T-helper 1 cell treated with Interleukin-12 subunit alpha and Interleukin-12 subunit beta and Interleukin-4 antibody, amounts not matched to agents 30 μg/mL and 1 μg/mL, for 36 hours (primary cell): ENCODE data around the gene PDIA6.

Experiments used
- H3K27ac Mint-ChIP-seq: one replicate; pipeline ENCODE4 v1.8.0; 2021; ENCODE audit warnings: mild to moderate bottlenecking, mixed read lengths
- H3K27me3 Mint-ChIP-seq: one replicate; pipeline ENCODE4 v1.8.0; 2021; ENCODE audit warnings: low read depth, mixed read lengths
- H3K36me3 Mint-ChIP-seq: one replicate; pipeline ENCODE4 v1.8.0; 2021; ENCODE audit warnings: low read depth, mixed read lengths
- H3K4me1 Mint-ChIP-seq: one replicate; pipeline ENCODE4 v1.8.0; 2021; ENCODE audit warnings: low read depth, mixed read lengths
- H3K4me3 Mint-ChIP-seq: one replicate; pipeline ENCODE4 v1.8.0; 2021; ENCODE audit warnings: mild to moderate bottlenecking, moderate library complexity, mixed read lengths
- H3K9me3 Mint-ChIP-seq: one replicate; pipeline ENCODE4 v1.8.0; 2021; ENCODE audit warnings: mixed read lengths

Gene PDIA6

GRCh38 chr2:10812362-10813162 is at the start of gene PDIA6:
Gene PDIA6 (minus strand): TSS chr2:10812785. CDS start chr2:10812696, 89 bp downstream.
- no peaks in the 10 kb centered on the region for H3K9me3 Mint-ChIP-seq
- H3K36me3 Mint-ChIP-seq, result peaks cover 11% of the 10 kb centered on the region
- H3K4me3 Mint-ChIP-seq, result peak within 1 kb of the TSS; percentile 91
- H3K4me1 Mint-ChIP-seq, result peaks cover 35% of the 10 kb centered on the region
- H3K27ac Mint-ChIP-seq, result peak within 1 kb of the TSS; percentile 89
- H3K27me3 Mint-ChIP-seq, result peaks cover 18% of the 10 kb centered on the region

- Mint-ChIP-seq H3K4me3 (no peak overlapping the region), H3K27ac (no peak overlapping the region)
Measured at GRCh38 chr2:10862330-10862729, 49.7 kb upstream of the PDIA6 start.

GRCh38 chr2:10861765-10862164 is 49.2 kb upstream of the PDIA6 start:
- Mint-ChIP-seq H3K27ac (no peak overlapping the region), H3K4me1 (peaks cover 16% of the 10 kb centered on the region), H3K27me3 (peaks cover 49% of the 10 kb centered on the region), H3K4me3 (no peak overlapping the region), H3K9me3 (no peaks in the 10 kb centered on the region), H3K36me3 (no peaks in the 10 kb centered on the region)

More at GRCh38 chr2:10862330-10862729, 49.7 kb upstream of the PDIA6 start:
- H3K4me1 Mint-ChIP-seq, result peaks cover 16% of the 10 kb centered on the region
- H3K9me3 Mint-ChIP-seq, result no peaks in the 10 kb centered on the region
- no peaks in the 10 kb centered on the region for H3K36me3 Mint-ChIP-seq
- H3K27me3 Mint-ChIP-seq, result peaks cover 48% of the 10 kb centered on the region

- H3K4me1 Mint-ChIP-seq, result peaks cover 16% of the 10 kb centered on the region
Measured at GRCh38 chr2:10860814-10861325, 48.3 kb upstream of the PDIA6 start.

GRCh38 chr2:10860081-10860813 is 47.7 kb upstream of the PDIA6 start:
- Mint-ChIP-seq H3K9me3 (no peaks in the 10 kb centered on the region), H3K27ac (no peak overlapping the region), H3K4me1 (peaks cover 15% of the 10 kb centered on the region), H3K36me3 (no peaks in the 10 kb centered on the region), H3K27me3 (peaks cover 42% of the 10 kb centered on the region), H3K4me3 (no peak overlapping the region)

More at GRCh38 chr2:10860814-10861325, 48.3 kb upstream of the PDIA6 start:
- Mint-ChIP-seq H3K4me3 (no peak overlapping the region), H3K9me3 (no peaks in the 10 kb centered on the region), H3K36me3 (no peaks in the 10 kb centered on the region), H3K27ac (no peak overlapping the region), H3K27me3 (peaks cover 48% of the 10 kb centered on the region)

- H3K4me1 Mint-ChIP-seq, result peaks cover 8% of the 10 kb centered on the region
- H3K9me3 Mint-ChIP-seq, result no peaks in the 10 kb centered on the region
- no peaks in the 10 kb centered on the region for H3K36me3 Mint-ChIP-seq
- peaks cover 41% of the 10 kb centered on the region for H3K27me3 Mint-ChIP-seq
- no peak overlapping the region for H3K4me3 Mint-ChIP-seq
- H3K27ac Mint-ChIP-seq, result no peak overlapping the region
Measured at GRCh38 chr2:10859278-10859677, 46.7 kb upstream of the PDIA6 start.

GRCh38 chr2:10848541-10848940 is 36.0 kb upstream of the PDIA6 start:
- Mint-ChIP-seq H3K27ac (no peak overlapping the region), H3K36me3 (no peaks in the 10 kb centered on the region), H3K4me3 (no peak overlapping the region), H3K9me3 (no peaks in the 10 kb centered on the region), H3K4me1 (no peaks in the 10 kb centered on the region), H3K27me3 (peaks cover 3% of the 10 kb centered on the region)

- Mint-ChIP-seq H3K9me3 (peaks cover 5% of the 10 kb centered on the region), H3K27me3 (no peaks in the 10 kb centered on the region), H3K4me3 (no peak overlapping the region), H3K36me3 (no peaks in the 10 kb centered on the region), H3K4me1 (no peaks in the 10 kb centered on the region), H3K27ac (no peak overlapping the region)
Measured at GRCh38 chr2:10847008-10847407, 34.4 kb upstream of the PDIA6 start.

- H3K9me3 Mint-ChIP-seq, result peaks cover 10% of the 10 kb centered on the region
- H3K36me3 Mint-ChIP-seq, result no peaks in the 10 kb centered on the region
- no peaks in the 10 kb centered on the region for H3K4me1 Mint-ChIP-seq
- no peak overlapping the region for H3K27ac Mint-ChIP-seq
- no peaks in the 10 kb centered on the region for H3K27me3 Mint-ChIP-seq
- no peak overlapping the region for H3K4me3 Mint-ChIP-seq
Measured at GRCh38 chr2:10846110-10846861, 33.7 kb upstream of the PDIA6 start.

GRCh38 chr2:10845640-10846039 is 33.1 kb upstream of the PDIA6 start:
- Mint-ChIP-seq H3K4me3 (no peak overlapping the region), H3K36me3 (peaks cover 2% of the 10 kb centered on the region), H3K27me3 (no peaks in the 10 kb centered on the region), H3K27ac (no peak overlapping the region), H3K9me3 (peaks cover 16% of the 10 kb centered on the region), H3K4me1 (no peaks in the 10 kb centered on the region)

- no peak overlapping the region for H3K27ac Mint-ChIP-seq
Measured at GRCh38 chr2:10844097-10844496, 31.5 kb upstream of the PDIA6 start.

GRCh38 chr2:10842506-10842905 is 29.9 kb upstream of the PDIA6 start:
- H3K27ac Mint-ChIP-seq, result no peak overlapping the region
- H3K4me1 Mint-ChIP-seq, result no peaks in the 10 kb centered on the region
- no peak overlapping the region for H3K4me3 Mint-ChIP-seq
- peaks cover 2% of the 10 kb centered on the region for H3K36me3 Mint-ChIP-seq
- peaks cover 25% of the 10 kb centered on the region for H3K9me3 Mint-ChIP-seq
- no peaks in the 10 kb centered on the region for H3K27me3 Mint-ChIP-seq

More at GRCh38 chr2:10844097-10844496, 31.5 kb upstream of the PDIA6 start:
- Mint-ChIP-seq H3K9me3 (peaks cover 25% of the 10 kb centered on the region), H3K27me3 (no peaks in the 10 kb centered on the region), H3K4me1 (no peaks in the 10 kb centered on the region), H3K4me3 (no peak overlapping the region), H3K36me3 (peaks cover 2% of the 10 kb centered on the region)

GRCh38 chr2:10841547-10842219 is 29.1 kb upstream of the PDIA6 start:
- Mint-ChIP-seq H3K4me3 (no peak overlapping the region), H3K9me3 (peaks cover 25% of the 10 kb centered on the region), H3K27ac (no peak overlapping the region), H3K27me3 (no peaks in the 10 kb centered on the region), H3K36me3 (peaks cover 2% of the 10 kb centered on the region), H3K4me1 (no peaks in the 10 kb centered on the region)

- Mint-ChIP-seq H3K4me3 (no peak overlapping the region), H3K27me3 (no peaks in the 10 kb centered on the region), H3K27ac (no peak overlapping the region), H3K36me3 (peaks cover 2% of the 10 kb centered on the region), H3K9me3 (peaks cover 25% of the 10 kb centered on the region), H3K4me1 (no peaks in the 10 kb centered on the region)
Measured at GRCh38 chr2:10839813-10840212, 27.2 kb upstream of the PDIA6 start.
